Hepatocyte (in vitro differentiated cells): Measurements from ENCODE around the gene SLC35E1.

Experiments
- EZH2phosphoT487 ChIP-seq: fragments of 200-600 bp; sonication (generic); IDR thresholded peaks from one replicate; pipeline ENCODE4 v1.6.1; 2018; ENCODE audit warnings: antibody characterized with exemption, mild to moderate bottlenecking, low read depth, moderate library complexity; ENCODE audit not compliant: unreplicated experiment, severe bottlenecking
- TF ChIP-seq, protein P1 (sequence below): fragments of 200-600 bp; sonication (generic); IDR thresholded peaks from 2 replicates; pipeline ENCODE4 v1.5.1; 2016; ENCODE audit warnings: antibody characterized with exemption, mild to moderate bottlenecking; ENCODE audit not compliant: poor library complexity

DNA sequence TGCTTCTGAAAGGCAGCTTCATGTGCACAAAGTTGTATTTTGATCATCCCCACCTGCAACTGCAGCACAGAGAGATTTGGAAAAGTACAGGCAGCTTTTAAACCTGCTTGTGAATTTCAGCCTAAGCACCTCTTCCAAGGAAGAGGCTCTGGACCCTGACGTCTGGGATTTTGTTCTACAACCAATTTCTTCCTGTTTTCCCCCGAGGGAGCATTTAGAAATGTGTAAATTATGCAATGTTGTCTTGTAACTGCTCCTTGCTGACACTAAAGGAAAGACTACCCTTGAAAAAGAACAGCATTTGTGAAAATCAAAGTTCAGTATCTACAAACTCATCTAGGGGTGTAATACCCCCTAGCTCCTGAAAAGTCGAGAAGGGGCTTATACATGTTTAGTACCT lies 40.4 kb upstream of the SLC35E1 start:
- TF ChIP-seq, protein P1, sequence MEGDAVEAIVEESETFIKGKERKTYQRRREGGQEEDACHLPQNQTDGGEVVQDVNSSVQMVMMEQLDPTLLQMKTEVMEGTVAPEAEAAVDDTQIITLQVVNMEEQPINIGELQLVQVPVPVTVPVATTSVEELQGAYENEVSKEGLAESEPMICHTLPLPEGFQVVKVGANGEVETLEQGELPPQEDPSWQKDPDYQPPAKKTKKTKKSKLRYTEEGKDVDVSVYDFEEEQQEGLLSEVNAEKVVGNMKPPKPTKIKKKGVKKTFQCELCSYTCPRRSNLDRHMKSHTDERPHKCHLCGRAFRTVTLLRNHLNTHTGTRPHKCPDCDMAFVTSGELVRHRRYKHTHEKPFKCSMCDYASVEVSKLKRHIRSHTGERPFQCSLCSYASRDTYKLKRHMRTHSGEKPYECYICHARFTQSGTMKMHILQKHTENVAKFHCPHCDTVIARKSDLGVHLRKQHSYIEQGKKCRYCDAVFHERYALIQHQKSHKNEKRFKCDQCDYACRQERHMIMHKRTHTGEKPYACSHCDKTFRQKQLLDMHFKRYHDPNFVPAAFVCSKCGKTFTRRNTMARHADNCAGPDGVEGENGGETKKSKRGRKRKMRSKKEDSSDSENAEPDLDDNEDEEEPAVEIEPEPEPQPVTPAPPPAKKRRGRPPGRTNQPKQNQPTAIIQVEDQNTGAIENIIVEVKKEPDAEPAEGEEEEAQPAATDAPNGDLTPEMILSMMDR: no peak
- TF ChIP-seq EZH2phosphoT487: no peak
